HG03095 (cell line): Measurements from ENCODE around the gene SLC25A29.
A peak's percentile ranks its signal among the peaks of the same experiment; 100 is the strongest.
"Not testable (repeated sequence)": the region's sequence is repeated elsewhere in the genome, so short reads cannot be mapped to it uniquely, and the experiment has no call there.

Experiments used
- ATAC-seq: cut with Tn5 transposase; IDR thresholded peaks from one replicate; pipeline ENCODE4 v1.9.1; 2021; ENCODE audit warnings: moderate library complexity; ENCODE audit not compliant: unreplicated experiment

Gene SLC25A29

DNA sequence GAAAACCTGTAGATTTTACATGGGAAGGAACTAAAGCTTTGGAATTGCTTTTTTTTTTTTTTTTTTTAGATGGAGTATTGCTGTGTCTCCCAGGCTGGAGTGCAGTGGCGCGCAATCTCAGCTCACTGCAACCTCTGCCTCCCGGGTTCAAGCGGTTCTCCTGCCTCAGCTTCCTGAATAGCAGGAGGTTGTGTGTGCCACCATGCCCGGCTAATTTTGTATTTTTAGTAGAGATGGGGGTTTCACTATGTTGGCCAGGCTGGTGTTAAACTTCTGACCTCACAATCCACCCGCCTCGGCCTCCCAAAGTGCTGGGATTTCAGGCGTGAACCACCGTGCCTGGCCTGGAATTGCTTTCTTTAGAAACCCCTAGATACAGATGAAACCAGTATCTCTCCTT, 22.8 kb downstream of the SLC25A29 start:
- ATAC-seq: not testable (repeated sequence)

- no peak for ATAC-seq
Measured at GRCh38 chr14:100282766-100283419, 23.4 kb downstream of the SLC25A29 start.

DNA sequence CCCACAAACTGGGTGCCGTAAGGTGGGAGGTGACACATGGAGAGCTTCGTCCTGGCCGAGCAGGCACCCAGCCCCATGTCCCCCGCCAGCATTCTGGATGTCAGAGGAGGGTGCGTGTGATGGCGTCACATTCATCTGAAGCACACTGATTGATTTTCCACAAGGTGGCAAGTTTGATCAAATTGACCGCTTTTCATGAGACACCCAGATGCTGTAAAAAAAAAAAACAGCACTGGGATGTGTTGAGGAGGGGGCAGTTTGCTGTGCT, 24.2 kb downstream of the SLC25A29 start:
- no peak for ATAC-seq

DNA sequence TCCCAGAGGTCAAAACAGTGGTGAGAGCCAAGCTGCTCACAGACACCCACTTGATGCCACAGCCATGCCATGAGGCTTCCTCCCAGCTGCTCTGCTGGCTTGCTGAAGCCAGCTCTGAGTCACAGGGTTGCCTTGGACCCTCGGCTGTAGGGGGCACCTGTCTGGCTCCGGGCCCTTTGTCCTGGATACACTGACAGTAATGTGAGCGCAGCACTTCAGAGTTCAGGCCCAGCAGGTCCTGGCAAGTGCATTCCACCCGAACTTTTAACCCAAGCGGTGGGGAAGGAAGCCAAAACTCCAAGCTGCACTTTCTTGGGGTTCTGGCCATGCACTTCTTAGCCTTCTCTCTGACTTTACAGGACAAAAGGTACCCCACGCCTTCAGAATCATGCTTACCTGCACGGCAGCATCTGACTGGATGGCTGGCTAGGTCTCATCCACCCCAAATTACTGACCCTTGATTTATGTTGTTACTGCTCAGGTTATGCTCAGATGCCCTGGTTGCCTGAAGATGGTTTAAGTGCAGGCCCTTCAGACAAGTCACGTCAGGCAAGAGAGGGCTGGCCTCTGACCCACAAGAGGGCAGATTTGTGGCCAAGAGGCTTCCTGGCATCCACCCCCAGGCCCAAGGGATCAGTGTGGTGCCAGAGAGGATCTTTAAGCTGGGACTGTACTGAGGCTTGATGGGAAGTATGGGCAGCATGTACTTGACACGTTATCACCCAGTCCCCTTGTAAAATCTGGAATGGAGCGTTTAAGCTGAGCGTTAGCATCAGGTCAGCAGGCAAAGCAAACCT, 24.8 kb downstream of the SLC25A29 start:
- ATAC-seq: no peak

DNA sequence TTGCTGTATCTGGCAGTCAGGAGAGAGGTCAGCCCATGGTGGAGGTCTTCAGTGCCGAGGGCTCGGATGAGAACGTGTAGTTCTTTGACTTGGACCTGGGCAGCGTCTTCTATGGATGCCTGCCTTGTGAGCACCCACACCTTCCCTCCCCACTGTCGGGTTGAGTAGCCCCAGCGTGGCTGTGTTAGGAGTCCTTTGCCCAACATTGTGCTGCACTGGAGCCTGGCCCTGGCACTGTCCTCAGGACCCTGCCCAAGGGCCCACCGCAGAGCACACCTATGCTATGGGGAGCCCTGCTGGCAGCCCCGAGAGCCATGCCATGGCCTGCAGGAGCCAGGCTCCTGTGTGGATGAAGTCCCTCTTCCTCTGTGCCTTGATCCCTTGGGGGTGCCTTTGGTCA, 26.7 kb downstream of the SLC25A29 start:
- no peak for ATAC-seq

- ATAC-seq: no peak
Measured at GRCh38 chr14:100279133-100279532, 27.1 kb downstream of the SLC25A29 start.

DNA sequence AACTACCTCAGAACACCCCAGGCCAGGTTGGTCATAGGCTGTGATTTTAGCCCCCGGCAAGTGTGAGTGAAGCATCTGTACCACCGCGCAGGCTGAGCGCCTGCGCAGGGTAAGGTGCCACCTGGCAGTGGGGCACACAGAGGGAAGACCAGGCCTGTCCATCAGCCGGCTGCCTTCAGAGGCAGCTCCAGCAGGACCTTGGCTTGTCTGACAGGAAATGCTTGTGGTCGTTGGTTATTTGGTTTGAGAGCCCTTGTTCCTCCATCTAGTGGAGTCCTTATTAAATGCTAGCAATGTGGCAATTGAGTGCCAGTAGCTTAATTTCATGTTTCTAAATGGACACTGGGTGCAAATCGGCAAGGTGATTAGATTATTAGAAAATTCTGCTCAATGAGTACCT, 27.5 kb downstream of the SLC25A29 start:
- ATAC-seq: no peak

DNA sequence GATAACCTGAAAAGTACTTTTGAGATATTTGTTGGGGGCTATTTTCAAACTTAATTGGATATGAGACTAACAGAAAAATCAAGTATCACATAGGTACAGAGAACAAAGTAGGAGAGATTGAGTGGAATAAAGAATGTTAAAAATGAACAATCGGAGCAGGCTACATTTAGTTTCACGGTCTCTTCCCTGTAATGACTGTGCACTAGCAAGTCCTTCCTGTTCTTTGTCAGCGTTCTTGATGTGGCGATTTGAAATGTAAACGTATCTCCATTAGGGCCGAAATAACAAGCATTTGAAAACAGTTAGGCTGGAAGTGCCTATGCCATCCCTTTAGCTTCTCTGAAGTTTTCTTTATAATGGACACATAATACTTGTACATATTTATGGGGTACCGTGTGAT, 31.0 kb downstream of the SLC25A29 start:
- no peak for ATAC-seq

DNA sequence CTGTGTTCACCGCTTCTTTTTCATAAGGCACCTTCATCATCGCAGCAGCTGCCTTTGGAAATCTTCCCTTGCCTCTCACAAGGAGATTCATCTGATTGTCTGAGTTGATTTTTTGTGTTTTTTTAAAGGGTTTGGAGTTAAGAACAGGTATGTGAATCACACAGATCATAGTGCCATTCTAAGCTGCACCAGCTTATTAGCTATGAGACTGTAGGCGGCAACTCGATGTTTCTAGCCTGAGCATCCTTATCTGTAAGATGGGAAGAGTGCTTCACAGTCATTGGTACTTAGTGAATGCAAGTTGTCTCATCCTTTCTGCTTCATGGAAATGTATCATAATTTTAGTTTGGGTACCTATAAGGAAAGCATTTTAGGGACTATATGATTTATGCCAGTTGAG, 32.0 kb downstream of the SLC25A29 start:
- ATAC-seq: no peak

- ATAC-seq: no peak
Measured at GRCh38 chr14:100271247-100271939, 34.9 kb downstream of the SLC25A29 start.

DNA sequence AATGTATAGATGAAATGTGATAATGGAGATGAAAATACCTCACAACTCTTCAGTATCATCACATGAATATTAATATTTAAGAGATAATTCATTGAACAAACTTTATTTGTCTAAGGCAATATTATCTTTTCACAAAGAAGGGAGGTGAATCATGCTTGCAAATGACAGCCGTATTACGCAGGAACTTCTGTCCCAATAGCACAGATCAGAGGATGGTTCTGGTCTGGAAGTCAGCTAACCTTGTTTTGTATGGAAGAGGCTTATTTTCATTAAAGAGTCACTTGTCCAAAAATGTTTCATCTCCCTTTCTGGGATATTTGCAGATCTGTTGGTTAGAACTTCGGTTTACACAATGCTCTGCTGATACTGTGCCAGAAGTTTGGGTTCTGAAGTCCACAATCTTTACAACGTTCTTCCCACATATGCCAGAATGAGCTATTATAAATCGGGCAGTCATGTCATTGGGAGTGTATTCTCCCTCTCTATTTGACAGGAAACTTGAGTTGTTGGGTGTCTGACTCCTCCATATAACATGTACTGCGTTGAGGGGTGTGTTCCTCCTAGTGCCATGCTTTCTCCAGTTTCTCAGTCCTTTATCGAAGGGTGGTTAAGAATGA, 37.5 kb downstream of the SLC25A29 start:
- ATAC-seq: no peak

GRCh38 chr14:100267990-100268389, 38.3 kb downstream of the SLC25A29 start:
- ATAC-seq: no peak

DNA sequence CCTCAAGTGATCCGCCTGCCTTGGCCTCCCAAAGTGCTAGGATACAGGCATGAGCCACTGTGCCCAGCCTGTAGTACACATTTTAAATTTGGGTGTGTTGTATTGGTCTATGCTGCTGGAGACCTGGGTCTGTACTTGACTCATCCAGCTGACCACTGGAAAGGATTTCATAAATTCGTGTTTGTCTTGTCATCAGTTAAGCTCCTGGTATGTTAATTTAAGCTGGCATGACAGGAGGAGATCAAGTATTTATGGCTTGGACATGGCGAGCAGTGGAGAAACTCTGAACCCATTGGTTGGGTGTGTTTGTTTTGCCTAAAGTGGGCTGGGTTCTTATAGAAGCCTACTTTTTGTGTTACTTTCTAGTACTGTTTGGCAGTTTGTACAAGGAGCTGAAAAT, 43.1 kb downstream of the SLC25A29 start:
- ATAC-seq: no peak

- ATAC-seq: no peak
Measured at GRCh38 chr14:100262545-100262944, 43.7 kb downstream of the SLC25A29 start.

DNA sequence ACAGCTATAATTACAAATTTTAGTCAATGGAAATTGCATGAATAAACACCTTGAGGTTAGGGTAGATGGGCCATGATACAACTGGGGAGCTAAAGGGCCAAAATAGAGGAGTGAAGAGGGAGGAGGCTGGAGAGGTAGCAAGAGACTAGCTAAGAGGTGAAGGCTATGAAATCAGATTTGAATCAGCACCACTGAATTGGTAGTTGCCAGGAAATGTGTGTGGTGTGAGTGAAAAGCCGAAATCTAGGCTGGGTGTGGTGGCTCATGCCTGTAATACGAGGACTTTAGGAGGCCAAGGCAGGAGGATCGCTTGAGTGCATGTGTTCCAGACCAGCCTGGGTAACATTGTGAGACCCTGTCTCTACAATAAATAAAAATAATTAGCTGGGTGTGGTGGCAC, 44.6 kb downstream of the SLC25A29 start:
- no peak for ATAC-seq

DNA sequence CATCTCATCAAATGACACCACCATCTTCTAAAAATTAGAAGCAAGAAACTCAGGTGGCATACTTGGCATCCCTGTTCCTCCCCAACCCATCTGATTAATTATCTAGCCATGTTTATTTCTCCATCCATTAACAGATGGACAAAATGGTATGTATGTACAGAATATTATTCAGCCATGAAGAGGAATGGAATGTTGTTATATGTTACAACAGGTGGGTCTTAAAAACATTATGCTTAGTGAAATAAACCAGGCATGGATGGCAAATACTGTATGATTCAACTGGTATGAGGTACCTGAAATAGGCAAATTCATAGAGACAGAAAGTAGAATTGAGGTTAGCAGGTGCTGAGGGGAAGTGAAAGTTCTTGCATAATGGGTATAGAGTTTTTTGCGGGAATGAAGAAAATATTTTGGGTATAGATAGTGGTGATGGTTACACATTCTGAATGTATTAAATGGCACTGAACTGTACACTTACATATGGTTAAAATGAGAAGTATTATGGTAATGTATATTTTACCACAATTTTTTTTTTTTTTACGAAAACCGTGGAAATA, 49.8 kb downstream of the SLC25A29 start:
- ATAC-seq: peak; percentile 55

DNA sequence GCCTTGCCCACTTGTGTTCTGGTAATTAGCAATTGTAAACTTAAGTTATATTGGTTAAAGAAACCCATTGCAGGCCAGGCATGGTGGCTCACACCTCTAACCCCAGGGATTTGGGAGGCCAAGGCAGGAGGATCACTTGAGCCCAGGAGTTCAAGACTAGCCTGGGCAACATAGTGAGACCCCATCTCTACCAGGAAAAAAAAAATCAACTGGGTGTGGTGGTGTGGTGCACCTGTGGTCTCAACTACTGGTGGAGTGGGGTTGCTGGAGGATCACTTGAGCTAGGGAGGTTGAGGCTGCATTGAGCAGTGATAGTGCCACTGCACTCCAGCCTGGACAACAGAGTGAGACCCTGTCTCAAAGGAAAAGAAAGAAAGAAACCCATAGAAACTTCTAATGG, 53.6 kb downstream of the SLC25A29 start:
- no peak for ATAC-seq

DNA sequence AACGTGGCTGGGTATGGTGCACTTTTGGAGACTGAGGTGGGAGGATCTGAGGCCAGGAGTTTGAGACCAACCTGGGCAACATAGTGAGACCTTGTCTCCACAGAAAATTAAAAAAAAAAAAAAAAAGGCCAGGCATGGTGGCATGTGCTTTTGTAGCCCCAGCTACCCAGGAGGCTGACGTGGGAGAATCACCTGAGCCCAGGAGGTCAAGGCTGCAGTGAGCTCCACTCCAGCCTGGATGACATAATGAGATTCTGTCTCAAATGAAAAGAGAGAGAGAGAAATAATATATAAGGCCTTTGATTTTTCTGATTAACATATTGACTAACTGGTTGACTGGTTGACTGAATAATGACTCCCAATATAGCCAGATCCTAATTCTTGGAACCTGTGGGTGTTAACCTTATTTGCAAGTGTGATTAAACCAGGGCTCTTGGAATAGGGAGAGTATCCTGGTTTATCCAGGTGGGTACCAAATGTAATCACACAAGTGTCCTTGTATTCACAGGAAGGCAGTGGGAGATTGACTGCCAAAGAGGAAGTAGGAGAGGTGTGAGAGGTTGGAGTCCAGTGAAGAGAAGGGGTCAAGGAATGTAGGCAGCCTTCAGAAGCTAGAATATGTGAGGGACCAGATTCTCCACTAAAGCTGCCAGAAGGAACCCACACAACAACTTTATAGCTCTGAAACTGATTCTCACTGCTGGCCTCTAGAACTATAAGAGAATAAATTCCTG, 55.3 kb downstream of the SLC25A29 start:
- ATAC-seq: no peak

DNA sequence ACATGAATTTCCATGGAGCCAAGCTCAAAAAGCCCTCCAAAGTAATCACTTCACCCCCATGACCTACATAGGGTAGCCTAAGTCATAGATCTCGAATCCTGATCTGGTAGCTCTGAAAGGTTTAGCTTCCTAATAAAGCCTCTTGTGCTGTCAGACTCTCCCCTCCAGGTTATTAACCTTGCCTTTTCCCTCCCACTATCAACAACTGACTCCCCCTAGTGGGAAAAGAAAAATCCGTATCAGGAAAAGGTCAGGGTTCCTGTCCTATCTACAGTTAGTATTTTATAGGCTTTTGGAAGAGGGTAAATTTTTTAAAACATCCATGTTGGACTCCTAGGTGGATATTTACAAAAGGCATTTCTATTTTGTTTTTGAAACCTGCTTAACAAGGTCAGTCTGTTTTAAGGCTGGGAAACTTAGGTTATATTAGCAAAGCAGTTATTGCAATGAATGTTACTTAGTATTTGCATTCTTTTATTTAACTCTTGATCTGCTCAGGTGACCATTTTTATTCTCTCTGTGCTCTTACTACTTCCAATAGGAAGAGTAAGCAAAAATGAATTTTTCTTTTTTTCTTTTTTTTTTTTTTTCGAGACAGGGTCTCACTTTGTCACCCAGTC, 59.3 kb downstream of the SLC25A29 start:
- ATAC-seq: no peak

DNA sequence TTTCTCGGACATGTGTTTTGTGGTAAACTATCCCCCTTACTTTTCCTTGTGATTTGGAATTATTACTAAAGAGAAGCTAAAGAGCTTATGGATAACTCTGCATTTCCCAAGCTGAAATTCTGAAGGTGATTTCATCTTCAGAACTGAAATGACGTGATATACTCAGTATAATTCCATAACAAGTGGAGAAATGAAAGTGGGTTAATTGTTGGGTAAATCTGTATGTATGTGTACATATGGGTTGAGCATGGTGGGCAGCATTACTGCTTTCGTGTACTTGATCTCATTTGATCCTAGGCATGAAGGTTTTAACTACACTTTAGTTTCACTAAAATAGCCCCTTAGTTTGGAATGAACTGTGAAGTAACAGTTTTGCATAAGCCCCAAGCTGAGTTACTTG, 63.2 kb downstream of the SLC25A29 start:
- no peak for ATAC-seq
